Activated T-cell treated with anti-CD3 and anti-CD28 coated beads, Interleukin-2, amount 50 U/mL, for 1 hour (primary cell): ENCODE measurements around the gene SNED1.

Experiments used
- DNase-seq: peaks from one replicate; pipeline ENCODE4 v3.0.0-alpha.2; 2020

Gene SNED1

GRCh38 chr2:241068942-241069810 lies 70.8 kb downstream of the SNED1 start:
- DNase-seq, result no peak

GRCh38 chr2:241069821-241070281 lies 71.4 kb downstream of the SNED1 start:
- DNase-seq, result no peak

- DNase-seq, result no peak
Observed at GRCh38 chr2:241070361-241070760, 71.9 kb downstream of the SNED1 start.

GRCh38 chr2:241070811-241071676 lies 72.6 kb downstream of the SNED1 start:
- DNase-seq, result no peak

GRCh38 chr2:241071677-241072111 lies 73.3 kb downstream of the SNED1 start:
- no peak for DNase-seq

GRCh38 chr2:241072151-241072550 lies 73.7 kb downstream of the SNED1 start:
- no peak for DNase-seq

GRCh38 chr2:241072553-241073165 lies 74.2 kb downstream of the SNED1 start:
- DNase-seq, result no peak

GRCh38 chr2:241073166-241074064 lies 75.0 kb downstream of the SNED1 start:
- DNase-seq, result no peak

GRCh38 chr2:241074065-241074818 lies 75.8 kb downstream of the SNED1 start:
- no peak for DNase-seq

GRCh38 chr2:241074901-241075540 lies 76.6 kb downstream of the SNED1 start:
- no peak for DNase-seq

- DNase-seq, result no peak
Observed at GRCh38 chr2:241080405-241081189, 82.2 kb downstream of the SNED1 start.

GRCh38 chr2:241081190-241081642 lies 82.8 kb downstream of the SNED1 start:
- no peak for DNase-seq

GRCh38 chr2:241081643-241082340 lies 83.4 kb downstream of the SNED1 start:
- peak; percentile 17 for DNase-seq

GRCh38 chr2:241082341-241083090 lies 84.1 kb downstream of the SNED1 start:
- peak; percentile 13 for DNase-seq

GRCh38 chr2:241083091-241083415 lies 84.6 kb downstream of the SNED1 start:
- peak; percentile 18 for DNase-seq

- no peak for DNase-seq
Observed at GRCh38 chr2:241084856-241085444, 86.5 kb downstream of the SNED1 start.

GRCh38 chr2:241087420-241088268 lies 89.2 kb downstream of the SNED1 start:
- peak; percentile 12 for DNase-seq
